ENCODE measurements around the gene PARD3B.

PARD3B gene

DNA sequence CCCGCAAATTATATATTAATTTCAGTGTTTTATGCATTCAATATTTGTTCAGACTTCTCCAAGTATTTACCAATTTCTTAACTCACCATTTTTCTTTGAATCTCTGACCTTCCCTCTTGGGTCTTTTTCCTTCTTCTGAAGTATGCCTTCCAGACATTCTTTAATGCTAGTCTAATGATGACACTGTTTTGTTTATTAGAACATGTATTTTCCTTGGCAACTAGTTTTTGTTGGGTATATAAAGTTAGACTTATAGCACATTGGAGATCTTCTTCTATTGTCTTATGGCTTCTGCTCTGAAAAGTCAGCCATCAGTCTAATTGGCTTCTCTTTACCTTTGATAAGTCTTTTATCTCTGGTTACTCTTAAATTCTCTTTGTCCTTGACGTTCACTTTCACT is 713.8 kb downstream of the PARD3B start:
- no peaks in the 10 kb centered on the region for H3K27me3 Mint-ChIP-seq (ENCODE audit: low read depth)
- H3K9me3 Mint-ChIP-seq, result peaks cover 4% of the 10 kb centered on the region
- H3K4me1 Mint-ChIP-seq, result no peaks in the 10 kb centered on the region
- H3K36me3 Mint-ChIP-seq (ENCODE audit: low read depth), result peaks cover 9% of the 10 kb centered on the region
- H3K4me3 Mint-ChIP-seq, result no peak overlapping the region
- TF ChIP-seq CTCF (IDR thresholded peaks at IDR 0.05; ENCODE audit: unreplicated experiment in 3 of 3), result no peak
- no peak overlapping the region for H3K27ac Mint-ChIP-seq

DNA sequence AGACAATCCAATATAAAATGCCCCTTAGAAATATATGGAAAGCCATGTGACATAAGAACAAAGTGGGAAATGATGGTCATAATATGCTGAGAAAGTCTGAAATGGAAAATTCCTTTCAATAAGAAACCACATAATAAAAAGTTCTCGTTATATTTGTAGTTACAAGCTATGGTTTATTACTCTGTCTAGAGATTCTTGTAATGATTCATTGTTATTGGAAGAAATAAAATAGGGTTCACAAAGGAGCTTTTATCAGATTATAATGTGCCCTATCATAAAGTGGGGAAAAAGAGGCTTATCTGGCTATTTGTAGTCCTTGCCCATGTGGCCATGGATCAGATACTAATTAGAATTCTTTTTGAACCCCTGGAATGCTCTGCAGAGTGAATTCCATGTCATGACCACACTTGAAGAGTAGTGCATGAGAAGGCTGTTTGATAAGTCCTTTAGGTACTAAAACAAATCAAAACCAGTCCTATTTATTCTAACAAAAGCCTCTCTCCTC is 716.3 kb downstream of the PARD3B start:
- Mint-ChIP-seq H3K36me3 (ENCODE audit: low read depth) (no peaks in the 10 kb centered on the region), H3K27me3 (ENCODE audit: low read depth) (no peaks in the 10 kb centered on the region), H3K9me3 (no peaks in the 10 kb centered on the region), H3K4me3 (no peak overlapping the region), H3K4me1 (no peaks in the 10 kb centered on the region), H3K27ac (no peak overlapping the region)
- TF ChIP-seq CTCF (IDR thresholded peaks at IDR 0.05; ENCODE audit: unreplicated experiment in 3 of 3), result no peak

DNA sequence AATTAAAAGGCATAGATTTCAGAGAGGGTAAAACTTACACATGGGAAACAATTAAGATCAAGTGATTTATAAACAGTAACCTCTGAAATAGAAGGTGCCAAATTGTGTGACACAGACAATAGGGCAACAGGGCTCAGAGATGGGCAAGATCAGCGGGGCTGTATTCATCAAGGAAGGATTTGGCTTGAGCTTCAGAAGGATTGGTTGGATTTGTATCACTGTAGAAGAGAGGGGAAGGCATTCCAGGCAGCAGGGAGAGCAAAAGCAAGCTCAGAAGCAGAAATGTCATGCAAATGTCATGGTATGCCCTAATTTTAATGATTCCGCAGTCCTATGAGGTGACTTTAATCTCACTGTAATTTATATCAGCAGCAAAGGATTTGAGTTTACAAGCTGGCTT is 722.0 kb downstream of the PARD3B start:
- no peak overlapping the region for H3K27ac Mint-ChIP-seq
- H3K9me3 Mint-ChIP-seq, result no peaks in the 10 kb centered on the region
- H3K4me3 Mint-ChIP-seq, result no peak overlapping the region
- peaks cover 5% of the 10 kb centered on the region for H3K4me1 Mint-ChIP-seq
- H3K36me3 Mint-ChIP-seq (ENCODE audit: low read depth), result no peaks in the 10 kb centered on the region
- TF ChIP-seq CTCF (IDR thresholded peaks at IDR 0.05; ENCODE audit: unreplicated experiment in 3 of 3), result no peak
- no peaks in the 10 kb centered on the region for H3K27me3 Mint-ChIP-seq (ENCODE audit: low read depth)

- H3K36me3 Mint-ChIP-seq (ENCODE audit: low read depth), result no peaks in the 10 kb centered on the region
- no peak for TF ChIP-seq CTCF (IDR thresholded peaks at IDR 0.05; ENCODE audit: unreplicated experiment in 3 of 3)
- H3K9me3 Mint-ChIP-seq, result no peaks in the 10 kb centered on the region
- H3K4me1 Mint-ChIP-seq, result peaks cover 5% of the 10 kb centered on the region
- H3K4me3 Mint-ChIP-seq, result no peak overlapping the region
- no peaks in the 10 kb centered on the region for H3K27me3 Mint-ChIP-seq (ENCODE audit: low read depth)
- no peak overlapping the region for H3K27ac Mint-ChIP-seq
These were observed 725.4 kb downstream of the PARD3B start for GRCh38 chr2:205270689-205271088.

GRCh38 chr2:205273148-205273547 is 727.9 kb downstream of the PARD3B start:
- Mint-ChIP-seq H3K4me3 (no peak overlapping the region), H3K27me3 (ENCODE audit: low read depth) (no peaks in the 10 kb centered on the region), H3K27ac (no peak overlapping the region), H3K9me3 (no peaks in the 10 kb centered on the region), H3K4me1 (peaks cover 23% of the 10 kb centered on the region), H3K36me3 (ENCODE audit: low read depth) (no peaks in the 10 kb centered on the region)
- no peak for TF ChIP-seq CTCF (IDR thresholded peaks at IDR 0.05; ENCODE audit: unreplicated experiment in 3 of 3)

- Mint-ChIP-seq H3K27me3 (ENCODE audit: low read depth) (no peaks in the 10 kb centered on the region), H3K36me3 (ENCODE audit: low read depth) (no peaks in the 10 kb centered on the region), H3K4me1 (peaks cover 25% of the 10 kb centered on the region), H3K4me3 (no peak overlapping the region), H3K9me3 (no peaks in the 10 kb centered on the region), H3K27ac (no peak overlapping the region)
- TF ChIP-seq CTCF (IDR thresholded peaks at IDR 0.05; ENCODE audit: unreplicated experiment in 3 of 3), result no peak
These were observed 728.4 kb downstream of the PARD3B start for GRCh38 chr2:205273627-205274026.

Measured in nephron (organoid).